ENCODE results near the gene ZBTB5. TPM values are rescaled to one million over a fixed set of nuclear protein-coding genes. Genes with fewer than 3 reads are reported as not detected.

Gene ZBTB5
- polyA plus RNA-seq, 1 donor from 2014 or later, result 1.1 TPM

- Mint-ChIP-seq H3K9me3 (no peaks in the 10 kb centered on the region), H3K4me3 (no peak overlapping the region), H3K27me3 (no peaks in the 10 kb centered on the region), H3K27ac (no peak overlapping the region), H3K36me3 (peaks cover 1% of the 10 kb centered on the region), H3K4me1 (peaks cover 4 to 13% (median 12%) of the 10 kb centered on the region in 3 donors)
Observed at GRCh38 chr9:37446401-37446800, 18.8 kb downstream of the ZBTB5 start.

GRCh38 chr9:37445832-37446231, 19.4 kb downstream of the ZBTB5 start:
- Mint-ChIP-seq H3K36me3 (peaks cover 4% of the 10 kb centered on the region), H3K27me3 (no peaks in the 10 kb centered on the region), H3K27ac (no peak overlapping the region), H3K4me3 (no peak overlapping the region), H3K9me3 (no peaks in the 10 kb centered on the region), H3K4me1 (peaks cover 4 to 13% (median 12%) of the 10 kb centered on the region in 3 donors)

GRCh38 chr9:37444890-37445289, 20.4 kb downstream of the ZBTB5 start:
- Mint-ChIP-seq H3K36me3 (peaks cover 4% of the 10 kb centered on the region), H3K27me3 (no peaks in the 10 kb centered on the region), H3K9me3 (no peaks in the 10 kb centered on the region), H3K27ac (peak overlapping the region in 1 of 3 donors; percentile 65), H3K4me1 (peaks cover 2 to 10% (median 9%) of the 10 kb centered on the region in 3 donors), H3K4me3 (no peak overlapping the region)

- Mint-ChIP-seq H3K27ac (no peak overlapping the region), H3K9me3 (no peaks in the 10 kb centered on the region), H3K36me3 (peaks cover 4% of the 10 kb centered on the region), H3K27me3 (no peaks in the 10 kb centered on the region), H3K4me1 (peaks cover 2 to 8% (median 6%) of the 10 kb centered on the region in 3 donors), H3K4me3 (no peak overlapping the region)
Observed at GRCh38 chr9:37443566-37443965, 21.7 kb downstream of the ZBTB5 start.

GRCh38 chr9:37442556-37442955, 22.7 kb downstream of the ZBTB5 start:
- no peak overlapping the region for H3K4me3 Mint-ChIP-seq
- no peak overlapping the region for H3K27ac Mint-ChIP-seq
- H3K4me1 Mint-ChIP-seq, result peaks cover 2 to 8% (median 6%) of the 10 kb centered on the region in 3 donors
- peaks cover 4% of the 10 kb centered on the region for H3K36me3 Mint-ChIP-seq
- H3K27me3 Mint-ChIP-seq, result no peaks in the 10 kb centered on the region
- H3K9me3 Mint-ChIP-seq, result no peaks in the 10 kb centered on the region

GRCh38 chr9:37441776-37442370, 23.4 kb downstream of the ZBTB5 start:
- Mint-ChIP-seq H3K27me3 (no peaks in the 10 kb centered on the region), H3K4me1 (peaks cover 2 to 6% (median 5%) of the 10 kb centered on the region in 3 donors), H3K27ac (no peak overlapping the region)

GRCh38 chr9:37438359-37438758, 26.9 kb downstream of the ZBTB5 start:
- H3K27me3 Mint-ChIP-seq, result no peaks in the 10 kb centered on the region
- H3K36me3 Mint-ChIP-seq, result peaks cover 7% of the 10 kb centered on the region
- no peak overlapping the region for H3K27ac Mint-ChIP-seq
- no peak overlapping the region for H3K4me3 Mint-ChIP-seq
- no peaks in the 10 kb centered on the region for H3K9me3 Mint-ChIP-seq
- H3K4me1 Mint-ChIP-seq, result peaks cover 0 to 1% (median 0%) of the 10 kb centered on the region in 3 donors

More at GRCh38 chr9:37441776-37442370, 23.4 kb downstream of the ZBTB5 start:
- H3K4me3 Mint-ChIP-seq, result no peak overlapping the region
- peaks cover 4% of the 10 kb centered on the region for H3K36me3 Mint-ChIP-seq
- H3K9me3 Mint-ChIP-seq, result no peaks in the 10 kb centered on the region

- peaks cover 4 to 7% (median 4%) of the 10 kb centered on the region in 3 donors for H3K4me1 Mint-ChIP-seq
- H3K27ac Mint-ChIP-seq, result peak overlapping the region in 1 of 3 donors; percentile 67
- H3K9me3 Mint-ChIP-seq, result no peaks in the 10 kb centered on the region
- H3K27me3 Mint-ChIP-seq, result no peaks in the 10 kb centered on the region
- H3K4me3 Mint-ChIP-seq, result no peak overlapping the region
- H3K36me3 Mint-ChIP-seq, result peaks cover 7% of the 10 kb centered on the region
Observed at GRCh38 chr9:37437621-37438020, 27.6 kb downstream of the ZBTB5 start.

GRCh38 chr9:37437010-37437409, 28.2 kb downstream of the ZBTB5 start:
- Mint-ChIP-seq H3K4me1 (peaks cover 7 to 12% (median 8%) of the 10 kb centered on the region in 3 donors), H3K4me3 (no peak overlapping the region), H3K27ac (no peak overlapping the region), H3K36me3 (peaks cover 7% of the 10 kb centered on the region), H3K9me3 (no peaks in the 10 kb centered on the region), H3K27me3 (no peaks in the 10 kb centered on the region)

GRCh38 chr9:37436540-37436939, 28.7 kb downstream of the ZBTB5 start:
- H3K27me3 Mint-ChIP-seq, result no peaks in the 10 kb centered on the region
- H3K27ac Mint-ChIP-seq, result peak overlapping the region in 1 of 3 donors; percentile 83
- H3K36me3 Mint-ChIP-seq, result peaks cover 7% of the 10 kb centered on the region
- H3K4me1 Mint-ChIP-seq, result peaks cover 12 to 17% (median 13%) of the 10 kb centered on the region in 3 donors
- H3K9me3 Mint-ChIP-seq, result no peaks in the 10 kb centered on the region
- H3K4me3 Mint-ChIP-seq, result no peak overlapping the region

GRCh38 chr9:37433867-37434371, 31.3 kb downstream of the ZBTB5 start:
- Mint-ChIP-seq H3K27me3 (no peaks in the 10 kb centered on the region), H3K4me3 (no peak overlapping the region), H3K4me1 (peaks cover 17 to 19% (median 18%) of the 10 kb centered on the region in 3 donors), H3K27ac (no peak overlapping the region), H3K36me3 (peaks cover 3% of the 10 kb centered on the region), H3K9me3 (no peaks in the 10 kb centered on the region)

- Mint-ChIP-seq H3K36me3 (peaks cover 3% of the 10 kb centered on the region), H3K27ac (peak overlapping the region; percentile 76 to 81 (median 78)), H3K27me3 (no peaks in the 10 kb centered on the region), H3K4me3 (peak overlapping the region in 2 of 4 donors; percentile 56 to 82), H3K9me3 (no peaks in the 10 kb centered on the region), H3K4me1 (peaks cover 17 to 21% (median 18%) of the 10 kb centered on the region in 3 donors)
Observed at GRCh38 chr9:37432020-37432419, 33.2 kb downstream of the ZBTB5 start.

GRCh38 chr9:37430841-37431597, 34.2 kb downstream of the ZBTB5 start:
- peak overlapping the region in 2 of 4 donors; percentile 22 to 82 for H3K4me3 Mint-ChIP-seq
- H3K36me3 Mint-ChIP-seq, result peaks cover 6% of the 10 kb centered on the region
- H3K9me3 Mint-ChIP-seq, result no peaks in the 10 kb centered on the region
- peak overlapping the region in 2 of 3 donors; percentile 78 to 81 for H3K27ac Mint-ChIP-seq
- peaks cover 19 to 23% (median 21%) of the 10 kb centered on the region in 3 donors for H3K4me1 Mint-ChIP-seq
- no peaks in the 10 kb centered on the region for H3K27me3 Mint-ChIP-seq

- peaks cover 4% of the 10 kb centered on the region for H3K36me3 Mint-ChIP-seq
- H3K9me3 Mint-ChIP-seq, result no peaks in the 10 kb centered on the region
- H3K27ac Mint-ChIP-seq, result no peak overlapping the region
- H3K4me3 Mint-ChIP-seq, result no peak overlapping the region
- H3K4me1 Mint-ChIP-seq, result peaks cover 19 to 23% (median 23%) of the 10 kb centered on the region in 3 donors
- H3K27me3 Mint-ChIP-seq, result no peaks in the 10 kb centered on the region
Observed at GRCh38 chr9:37429441-37430285, 35.6 kb downstream of the ZBTB5 start.

- Mint-ChIP-seq H3K4me3 (peak overlapping the region in 1 of 4 donors; percentile 38), H3K4me1 (peaks cover 23 to 30% (median 27%) of the 10 kb centered on the region in 3 donors), H3K9me3 (no peaks in the 10 kb centered on the region), H3K36me3 (peaks cover 2% of the 10 kb centered on the region), H3K27ac (no peak overlapping the region), H3K27me3 (no peaks in the 10 kb centered on the region)
Observed at GRCh38 chr9:37428345-37428744, 36.9 kb downstream of the ZBTB5 start.

All from IgD-negative memory B cell (primary cell).